NB4 (cell line): Measurements from ENCODE around the gene RIPK4.

Experiments
- POLR2A ChIP-seq: IDR thresholded peaks from 2 replicates; pipeline ENCODE4 v1.6.1; 2011; ENCODE audit warnings: mild to moderate bottlenecking; ENCODE audit not compliant: insufficient read length; ENCODE audit errors: extremely low read depth
- TF ChIP-seq, protein P1 (sequence below): IDR thresholded peaks from one replicate; pipeline ENCODE4 v1.5.1; 2012; ENCODE audit warnings: low read depth, low read length
- TF ChIP-seq, protein P2 (sequence below): IDR thresholded peaks from 2 replicates; pipeline ENCODE4 v1.6.1; 2011; ENCODE audit warnings: low read depth, low read length

DNA sequence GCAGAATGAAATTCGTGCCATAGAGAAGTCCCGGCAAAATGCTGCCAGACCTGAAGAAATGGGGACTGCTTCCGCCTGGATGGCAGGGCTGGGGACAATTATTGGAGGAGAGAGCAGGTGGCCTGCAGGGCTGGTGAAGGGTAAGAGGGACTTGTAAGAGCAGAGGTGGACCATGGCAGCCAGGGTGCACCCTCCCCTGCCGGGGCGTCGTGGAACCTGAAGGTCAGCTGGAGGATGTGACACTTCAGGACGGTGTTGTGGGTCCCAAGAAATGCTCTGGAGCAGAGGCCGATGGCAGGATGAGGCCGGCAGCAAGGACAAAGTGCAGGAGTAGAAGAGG, 40.3 kb downstream of the RIPK4 start:
- TF ChIP-seq, protein P1, sequence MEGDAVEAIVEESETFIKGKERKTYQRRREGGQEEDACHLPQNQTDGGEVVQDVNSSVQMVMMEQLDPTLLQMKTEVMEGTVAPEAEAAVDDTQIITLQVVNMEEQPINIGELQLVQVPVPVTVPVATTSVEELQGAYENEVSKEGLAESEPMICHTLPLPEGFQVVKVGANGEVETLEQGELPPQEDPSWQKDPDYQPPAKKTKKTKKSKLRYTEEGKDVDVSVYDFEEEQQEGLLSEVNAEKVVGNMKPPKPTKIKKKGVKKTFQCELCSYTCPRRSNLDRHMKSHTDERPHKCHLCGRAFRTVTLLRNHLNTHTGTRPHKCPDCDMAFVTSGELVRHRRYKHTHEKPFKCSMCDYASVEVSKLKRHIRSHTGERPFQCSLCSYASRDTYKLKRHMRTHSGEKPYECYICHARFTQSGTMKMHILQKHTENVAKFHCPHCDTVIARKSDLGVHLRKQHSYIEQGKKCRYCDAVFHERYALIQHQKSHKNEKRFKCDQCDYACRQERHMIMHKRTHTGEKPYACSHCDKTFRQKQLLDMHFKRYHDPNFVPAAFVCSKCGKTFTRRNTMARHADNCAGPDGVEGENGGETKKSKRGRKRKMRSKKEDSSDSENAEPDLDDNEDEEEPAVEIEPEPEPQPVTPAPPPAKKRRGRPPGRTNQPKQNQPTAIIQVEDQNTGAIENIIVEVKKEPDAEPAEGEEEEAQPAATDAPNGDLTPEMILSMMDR = no peak
- TF ChIP-seq POLR2A = no peak
- TF ChIP-seq, protein P2, sequence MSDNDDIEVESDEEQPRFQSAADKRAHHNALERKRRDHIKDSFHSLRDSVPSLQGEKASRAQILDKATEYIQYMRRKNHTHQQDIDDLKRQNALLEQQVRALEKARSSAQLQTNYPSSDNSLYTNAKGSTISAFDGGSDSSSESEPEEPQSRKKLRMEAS = no peak
